HL-60 (cell line): ENCODE results near the gene FAM98C.

Experiments used
- DNase-seq, 2 experiments: peaks; one replicate each; pipeline ENCODE4 v3.0.0-alpha.2; 2010 to 2020; ENCODE audit warnings: low read depth in 1 of 2, low spot score in 1 of 2
- H3K27ac ChIP-seq: fragments of 250-450 bp; sonication (Bioruptor Pico); replicated peaks from 2 replicates; pipeline ENCODE4 v1.5.1; 2020; ENCODE audit warnings: mild to moderate bottlenecking, moderate library complexity
- H3K27me3 ChIP-seq: fragments of 250-450 bp; sonication (Bioruptor Pico); 2 replicates; pipeline ENCODE4 v1.5.1; 2021; ENCODE audit warnings: mild to moderate bottlenecking, moderate library complexity; ENCODE audit not compliant: insufficient read depth, poor library complexity, severe bottlenecking
- H3K4me3 ChIP-seq: replicated peaks from 2 replicates; pipeline ENCODE4 v1.5.1; 2011; ENCODE audit warnings: mild to moderate bottlenecking, control low read depth, low read length; ENCODE audit not compliant: insufficient read depth
- GABPA ChIP-seq: IDR thresholded peaks from 2 replicates; pipeline ENCODE4 v1.6.1; 2012; ENCODE audit warnings: low read depth
- POLR2AphosphoS5 ChIP-seq: IDR thresholded peaks from 2 replicates; pipeline ENCODE4 v1.6.1; 2012; ENCODE audit warnings: low read depth
- SPI1 ChIP-seq: IDR thresholded peaks from 2 replicates; pipeline ENCODE4 v1.6.1; 2012; ENCODE audit warnings: low read depth, mild to moderate bottlenecking, borderline replicate concordance
- TF ChIP-seq, protein P1 (sequence below): IDR thresholded peaks from 2 replicates; pipeline ENCODE4 v1.6.1; 2012; ENCODE audit warnings: low read depth; ENCODE audit not compliant: insufficient replicate concordance
- TF ChIP-seq, protein P2 (sequence below): IDR thresholded peaks from one replicate; pipeline ENCODE4 v1.5.1; 2011; ENCODE audit warnings: low read length, control low read depth, inconsistent platforms; ENCODE audit not compliant: insufficient read depth

FAM98C gene

DNA sequence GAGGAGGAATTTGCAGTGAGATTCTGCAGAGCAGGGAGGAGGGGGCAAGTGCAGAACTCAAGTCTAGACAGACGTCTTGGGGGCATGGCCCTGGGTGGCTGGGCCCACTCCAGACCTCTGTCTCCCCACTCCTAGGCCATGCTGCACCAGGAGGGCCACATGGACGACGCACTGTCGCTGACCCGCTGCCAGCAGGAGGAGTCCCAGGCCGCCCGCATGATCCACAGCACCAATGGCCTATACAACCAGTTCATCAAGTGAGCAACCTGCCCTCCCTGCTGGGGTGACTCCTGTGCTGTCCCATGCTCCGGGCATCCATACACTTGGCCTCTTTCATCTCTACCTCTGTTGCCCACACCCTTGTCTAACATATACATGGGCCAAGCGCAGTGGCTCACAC lies 48.7 kb downstream of the FAM98C start:
- Histone ChIP-seq H3K4me3 (no peak overlapping the region), H3K27me3 (no peaks in the 10 kb centered on the region), H3K27ac (no peak overlapping the region)
- TF ChIP-seq SPI1 (no peak), GABPA (no peak), POLR2AphosphoS5 (no peak)
- TF ChIP-seq, protein P1, sequence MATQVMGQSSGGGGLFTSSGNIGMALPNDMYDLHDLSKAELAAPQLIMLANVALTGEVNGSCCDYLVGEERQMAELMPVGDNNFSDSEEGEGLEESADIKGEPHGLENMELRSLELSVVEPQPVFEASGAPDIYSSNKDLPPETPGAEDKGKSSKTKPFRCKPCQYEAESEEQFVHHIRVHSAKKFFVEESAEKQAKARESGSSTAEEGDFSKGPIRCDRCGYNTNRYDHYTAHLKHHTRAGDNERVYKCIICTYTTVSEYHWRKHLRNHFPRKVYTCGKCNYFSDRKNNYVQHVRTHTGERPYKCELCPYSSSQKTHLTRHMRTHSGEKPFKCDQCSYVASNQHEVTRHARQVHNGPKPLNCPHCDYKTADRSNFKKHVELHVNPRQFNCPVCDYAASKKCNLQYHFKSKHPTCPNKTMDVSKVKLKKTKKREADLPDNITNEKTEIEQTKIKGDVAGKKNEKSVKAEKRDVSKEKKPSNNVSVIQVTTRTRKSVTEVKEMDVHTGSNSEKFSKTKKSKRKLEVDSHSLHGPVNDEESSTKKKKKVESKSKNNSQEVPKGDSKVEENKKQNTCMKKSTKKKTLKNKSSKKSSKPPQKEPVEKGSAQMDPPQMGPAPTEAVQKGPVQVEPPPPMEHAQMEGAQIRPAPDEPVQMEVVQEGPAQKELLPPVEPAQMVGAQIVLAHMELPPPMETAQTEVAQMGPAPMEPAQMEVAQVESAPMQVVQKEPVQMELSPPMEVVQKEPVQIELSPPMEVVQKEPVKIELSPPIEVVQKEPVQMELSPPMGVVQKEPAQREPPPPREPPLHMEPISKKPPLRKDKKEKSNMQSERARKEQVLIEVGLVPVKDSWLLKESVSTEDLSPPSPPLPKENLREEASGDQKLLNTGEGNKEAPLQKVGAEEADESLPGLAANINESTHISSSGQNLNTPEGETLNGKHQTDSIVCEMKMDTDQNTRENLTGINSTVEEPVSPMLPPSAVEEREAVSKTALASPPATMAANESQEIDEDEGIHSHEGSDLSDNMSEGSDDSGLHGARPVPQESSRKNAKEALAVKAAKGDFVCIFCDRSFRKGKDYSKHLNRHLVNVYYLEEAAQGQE = no peak
- TF ChIP-seq, protein P2, sequence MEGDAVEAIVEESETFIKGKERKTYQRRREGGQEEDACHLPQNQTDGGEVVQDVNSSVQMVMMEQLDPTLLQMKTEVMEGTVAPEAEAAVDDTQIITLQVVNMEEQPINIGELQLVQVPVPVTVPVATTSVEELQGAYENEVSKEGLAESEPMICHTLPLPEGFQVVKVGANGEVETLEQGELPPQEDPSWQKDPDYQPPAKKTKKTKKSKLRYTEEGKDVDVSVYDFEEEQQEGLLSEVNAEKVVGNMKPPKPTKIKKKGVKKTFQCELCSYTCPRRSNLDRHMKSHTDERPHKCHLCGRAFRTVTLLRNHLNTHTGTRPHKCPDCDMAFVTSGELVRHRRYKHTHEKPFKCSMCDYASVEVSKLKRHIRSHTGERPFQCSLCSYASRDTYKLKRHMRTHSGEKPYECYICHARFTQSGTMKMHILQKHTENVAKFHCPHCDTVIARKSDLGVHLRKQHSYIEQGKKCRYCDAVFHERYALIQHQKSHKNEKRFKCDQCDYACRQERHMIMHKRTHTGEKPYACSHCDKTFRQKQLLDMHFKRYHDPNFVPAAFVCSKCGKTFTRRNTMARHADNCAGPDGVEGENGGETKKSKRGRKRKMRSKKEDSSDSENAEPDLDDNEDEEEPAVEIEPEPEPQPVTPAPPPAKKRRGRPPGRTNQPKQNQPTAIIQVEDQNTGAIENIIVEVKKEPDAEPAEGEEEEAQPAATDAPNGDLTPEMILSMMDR = no peak
- no peak for DNase-seq

DNA sequence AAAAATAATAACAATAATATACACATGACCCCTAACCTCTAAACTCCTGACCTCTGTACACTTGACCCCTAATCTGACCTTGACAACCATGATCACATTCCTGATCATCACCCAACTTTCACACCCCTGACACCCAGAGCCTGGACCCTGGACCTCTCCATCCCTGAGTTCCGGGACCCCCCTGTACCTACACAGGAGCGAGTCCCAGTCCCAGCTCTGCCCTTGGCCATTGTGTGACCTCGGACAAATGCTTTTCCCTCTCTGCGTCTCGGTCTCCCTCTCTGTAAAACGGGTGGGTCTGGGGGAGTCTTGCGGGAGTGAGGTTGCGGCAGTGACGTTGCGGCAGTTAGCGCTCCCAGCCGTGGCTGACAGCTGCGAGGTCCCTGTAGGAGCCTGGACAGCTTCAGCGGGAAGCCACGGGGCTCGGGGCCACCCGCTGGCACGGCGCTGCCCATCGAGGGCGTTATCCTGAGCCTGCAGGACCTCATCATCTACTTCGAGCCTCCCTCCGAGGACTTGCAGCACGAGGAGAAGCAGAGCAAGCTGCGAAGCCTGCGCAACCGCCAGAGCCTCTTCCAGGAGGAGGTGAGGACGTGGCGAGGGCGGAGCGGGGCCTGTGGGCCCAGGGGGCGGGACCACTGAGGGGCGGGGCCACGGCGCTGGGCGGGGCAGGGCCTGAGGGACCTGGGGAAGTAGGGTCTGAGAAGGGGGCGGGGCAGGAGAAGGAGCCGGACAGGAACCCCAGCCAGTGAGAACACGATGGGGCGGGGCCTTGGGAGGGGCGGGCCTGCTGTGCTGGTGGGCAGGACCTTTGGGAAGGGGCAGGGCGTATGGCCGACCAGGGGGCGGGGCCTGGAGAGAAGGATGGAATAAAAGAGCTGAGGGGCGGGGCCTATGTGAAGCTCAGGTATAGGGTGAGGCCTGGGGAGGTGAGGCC lies 49.8 kb downstream of the FAM98C start:
- Histone ChIP-seq H3K27me3 (no peaks in the 10 kb centered on the region), H3K27ac (no peak overlapping the region), H3K4me3 (no peak overlapping the region)
- TF ChIP-seq, protein P2 = no peak
- TF ChIP-seq, protein P1 = no peak
- no peak for TF ChIP-seq GABPA
- TF ChIP-seq SPI1 = no peak
- TF ChIP-seq POLR2AphosphoS5 = no peak
- peak in 1 of 2 experiments; percentile 1 for DNase-seq

- Histone ChIP-seq H3K4me3 (no peak overlapping the region), H3K27me3 (no peaks in the 10 kb centered on the region), H3K27ac (no peak overlapping the region)
- DNase-seq = no peak
- TF ChIP-seq, protein P1 = no peak
- TF ChIP-seq GABPA (no peak), SPI1 (no peak), POLR2AphosphoS5 (no peak)
- TF ChIP-seq, protein P2 = no peak
These were observed 50.7 kb downstream of the FAM98C start for GRCh38 chr19:38453596-38453995.
